Measurements from ENCODE around the gene TCF21. TPM values are rescaled to one million over a fixed set of nuclear protein-coding genes. Genes with fewer than 3 reads are reported as not detected.

The TCF21 gene
- total and polyA plus RNA-seq, 2 of the 4 experiments (the other 2 are of a cell fraction): 6.6 to 10.0 TPM

- no peak overlapping the region for H3K14ac ChIP-seq (replicated peaks; ENCODE audit: low read depth, low read length)
- dilution Hi-C loops (cut with HindIII; ENCODE audit: low sequenced_read_pairs, unreplicated experiment): no loop called here
Observed at GRCh38 chr6:133903855-133904254, 14.9 kb downstream of the TCF21 start.

More at GRCh38 chr6:133903855-133904254, 14.9 kb downstream of the TCF21 start:
- no peak for DNase-seq
- Histone ChIP-seq H4K8ac (ENCODE audit: low read depth in 2 of 2, low read length in 2 of 2) (no peak overlapping the region), H3K9me3 (ENCODE audit: control insufficient read depth, insufficient read depth, low read length) (no peaks in the 10 kb centered on the region), H2AFZ (replicated peaks; ENCODE audit: low read length, poor library complexity) (no peak overlapping the region), H4K20me1 (ENCODE audit: insufficient read depth, low read length) (no peaks in the 10 kb centered on the region), H2BK5ac (ENCODE audit: low read depth, low read length, poor library complexity, severe bottlenecking) (no peak overlapping the region), H4K5ac (ENCODE audit: low read depth, low read length) (no peak overlapping the region), H3K27me3 (ENCODE audit: control insufficient read depth, insufficient read depth, low read length) (no peaks in the 10 kb centered on the region), H3K79me1 (ENCODE audit: low read depth in 1 of 2, low read length in 2 of 2) (no peaks in the 10 kb centered on the region), H3K36me3 (ENCODE audit: control insufficient read depth, insufficient read depth, low read length) (peaks cover 16% of the 10 kb centered on the region), H3K4me1 (ENCODE audit: control insufficient read depth, insufficient read depth, low read length) (no peaks in the 10 kb centered on the region), H3K56ac (ENCODE audit: extremely low read depth, insufficient read depth, low read length) (no peak overlapping the region), H3K4me3 (ENCODE audit: insufficient read depth, low read depth, low read length) (no peak overlapping the region), H3K4me2 (ENCODE audit: low read depth, low read length) (no peak overlapping the region), H2BK15ac (ENCODE audit: low read depth, low read length) (no peak overlapping the region), H3K27ac (ENCODE audit: insufficient read depth, low read length) (no peak overlapping the region), H3K18ac (ENCODE audit: low read depth, low read length) (no peak overlapping the region), H2AK5ac (ENCODE audit: low read depth, low read length) (no peak overlapping the region), H3K9ac (ENCODE audit: low read depth, low read length) (no peak overlapping the region), H2AK9ac (replicated peaks; ENCODE audit: low read depth, low read length, poor library complexity) (no peak overlapping the region), H4K91ac (ENCODE audit: insufficient read depth, low read depth, low read length) (no peak overlapping the region), H2BK120ac (ENCODE audit: low read depth, low read length) (no peak overlapping the region), H3K9me1 (ENCODE audit: insufficient read depth, low read length) (no peaks in the 10 kb centered on the region), H3K4ac (ENCODE audit: low read depth, low read length) (no peak overlapping the region), H3K23ac (ENCODE audit: low read depth, low read length) (no peak overlapping the region), H2BK20ac (ENCODE audit: low read depth, low read length) (no peak overlapping the region)
- no peak for ATAC-seq (ENCODE audit: low read depth)
- ChIA-PET CTCF (no interaction called here), POLR2A (ENCODE audit: unreplicated experiment) (no interaction called here)
- in situ Hi-C loops (cut with MboI; ENCODE audit: low sequenced_read_pairs) (loop anchor here (25.0 kb wide), 2 partner anchors 717 to 942 kb away; no protein-coding TSS in a partner anchor), intact Hi-C loops (cut with micrococcal nuclease) (no loop called here)
- WGBS, 2 experiments (ENCODE audit: extremely low coverage in 2 of 2, insufficient read length in 1 of 2): no CpG with 5 or more reads among the region's 2 CpGs
- no peak for TF ChIP-seq SMC3 (IDR thresholded peaks at IDR 0.05; ENCODE audit: low read depth, low read length)
- no peak for TF ChIP-seq POLR2A (IDR thresholded peaks at IDR 0.05; ENCODE audit: low read depth, low read length)
- TF ChIP-seq MXI1 (IDR thresholded peaks at IDR 0.05; ENCODE audit: borderline replicate concordance, low read depth, low read length): no peak
- no peak for TF ChIP-seq MAZ (IDR thresholded peaks at IDR 0.05; ENCODE audit: borderline replicate concordance, low read depth, low read length)
- no peak for TF ChIP-seq NFE2L2 (IDR thresholded peaks at IDR 0.05; ENCODE audit: low read depth, low read length)
- no peak for TF ChIP-seq CEBPB (IDR thresholded peaks at IDR 0.05; ENCODE audit: low read depth, low read length)
- TF ChIP-seq BHLHE40 (IDR thresholded peaks at IDR 0.05; ENCODE audit: low read depth, low read length): no peak
- TF ChIP-seq RFX5 (IDR thresholded peaks at IDR 0.05; ENCODE audit: low read depth, low read length): no peak
- no peak for TF ChIP-seq FOS (IDR thresholded peaks at IDR 0.05; ENCODE audit: low read depth, low read length)
- no TSS peak for BruUV-seq (replicated peaks)

Data from IMR-90 (cell line).